Epidermal melanocyte (primary cell): ENCODE measurements around the gene CCNQ.

Experiments
- DNase-seq: peaks from one replicate; pipeline ENCODE4 v3.0.0; 2011; ENCODE audit warnings: low spot score; ENCODE audit not compliant: insufficient read length

Gene CCNQ

DNA sequence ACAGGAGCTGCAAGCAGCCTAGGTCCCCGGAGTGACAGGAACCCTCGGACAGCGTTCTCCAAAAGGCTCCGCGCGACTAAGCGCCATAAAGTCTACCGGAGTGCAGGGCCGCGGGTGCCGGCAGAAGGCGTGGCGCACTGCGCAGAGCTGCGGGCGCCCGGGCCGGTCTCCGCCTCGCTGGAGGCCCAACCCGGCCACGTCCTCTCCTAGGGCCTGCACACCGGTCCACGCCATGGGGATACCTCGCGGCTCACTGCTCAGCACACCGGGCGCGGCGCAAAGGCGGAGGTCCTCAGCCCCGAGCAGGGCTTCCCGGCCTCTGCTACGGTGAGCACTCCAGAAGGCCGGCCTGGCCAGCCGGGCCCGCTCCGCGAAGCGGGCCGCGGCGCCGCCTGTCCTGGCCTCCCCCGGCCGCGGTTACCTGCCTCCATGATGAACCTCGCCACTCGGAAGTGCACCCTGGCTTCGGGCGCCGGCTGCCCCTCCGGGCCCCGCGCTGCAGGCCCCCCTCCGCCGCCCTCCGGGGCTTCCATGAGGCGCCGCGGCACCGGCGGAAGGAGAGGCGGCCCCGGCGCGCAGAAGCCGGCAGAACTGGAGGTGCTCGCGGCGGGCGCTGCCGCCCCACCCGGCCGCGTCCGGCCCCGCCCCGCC, at the start of gene CCNQ:
Gene CCNQ (minus strand): TSS at position 599 of the 651 bp plus-strand sequence. CDS start 66 bp downstream, at position 533.
- DNase-seq = no peak

DNA sequence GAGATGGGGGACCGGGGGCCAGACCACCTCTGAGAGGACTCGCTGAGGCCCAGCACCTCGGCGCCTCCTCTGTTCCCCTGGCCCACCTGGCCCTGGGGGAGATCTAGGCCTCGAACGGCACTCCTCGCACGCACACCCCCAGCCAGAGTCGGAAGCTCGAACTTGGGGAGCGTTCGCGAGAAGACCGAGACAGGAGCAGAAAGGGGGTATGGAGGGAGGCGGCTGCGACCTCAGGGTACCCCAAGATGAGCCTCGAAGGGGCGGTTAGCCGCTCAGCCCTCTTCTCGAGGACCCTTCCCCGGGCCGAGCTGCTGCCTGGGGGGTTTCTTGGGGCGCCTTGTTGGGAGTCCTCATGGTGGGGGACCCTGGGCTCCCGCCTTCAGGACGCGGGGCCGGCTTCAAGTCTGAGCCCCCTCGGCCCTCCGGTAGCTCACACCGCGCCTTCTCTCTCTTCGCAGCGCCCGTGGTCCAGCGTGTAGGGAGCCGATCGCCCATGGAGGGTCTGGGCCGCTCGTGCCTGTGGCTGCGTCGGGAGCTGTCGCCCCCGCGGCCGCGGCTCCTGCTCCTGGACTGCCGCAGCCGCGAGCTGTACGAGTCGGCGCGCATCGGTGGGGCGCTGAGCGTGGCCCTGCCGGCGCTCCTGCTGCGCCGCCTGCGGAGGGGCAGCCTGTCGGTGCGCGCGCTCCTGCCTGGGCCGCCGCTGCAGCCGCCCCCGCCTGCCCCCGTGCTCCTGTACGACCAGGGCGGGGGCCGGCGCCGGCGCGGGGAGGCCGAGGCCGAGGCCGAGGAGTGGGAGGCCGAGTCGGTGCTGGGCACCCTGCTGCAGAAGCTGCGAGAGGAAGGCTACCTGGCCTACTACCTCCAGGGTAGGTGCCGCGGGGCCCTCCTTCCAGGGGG, 48.8 kb upstream of the CCNQ start:
- DNase-seq = no peak

DNA sequence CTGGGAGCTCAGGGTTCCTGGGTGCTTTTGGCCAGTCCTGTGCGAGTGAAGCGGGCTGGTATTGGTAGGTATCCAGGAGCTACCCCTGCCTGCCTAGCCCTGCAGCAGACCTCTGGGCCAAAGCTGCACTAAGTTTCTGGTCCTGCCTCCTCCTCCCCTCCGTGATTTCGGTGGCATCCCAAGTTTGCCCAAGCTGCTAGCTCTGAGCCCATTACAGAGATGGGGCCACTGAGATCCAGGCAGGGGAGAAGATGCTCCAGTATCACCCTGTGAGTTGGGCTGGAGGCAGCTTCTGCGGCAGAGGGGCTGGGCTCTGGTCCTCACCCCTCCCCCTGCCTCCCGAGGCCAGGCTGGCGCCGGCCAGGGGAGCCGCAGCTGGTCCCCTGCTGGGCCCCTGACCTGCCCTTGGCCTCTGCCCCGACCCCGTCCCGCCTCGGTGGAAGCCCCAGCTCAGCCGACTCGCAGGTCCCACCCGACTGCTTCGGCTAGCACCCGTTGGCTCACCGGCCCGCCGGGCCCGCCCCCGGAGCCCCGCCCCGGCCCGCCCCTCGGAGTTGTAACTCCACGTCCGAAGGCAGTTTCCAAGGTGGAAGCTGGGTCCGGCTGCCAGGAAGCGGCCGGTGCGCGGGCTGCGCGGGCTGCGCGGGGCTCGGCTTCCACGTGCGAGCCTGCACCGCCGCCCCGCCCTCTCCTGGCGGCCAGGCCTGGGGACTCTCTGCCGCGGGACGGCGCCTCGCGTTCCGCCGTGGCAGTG, 47.9 kb upstream of the CCNQ start, which contains the start of gene DUSP9:
Gene DUSP9 (plus strand): TSS at position 584 of the 754 bp plus-strand sequence. CDS start 751 bp downstream, outside the sequence.
- no peak for DNase-seq

DNA sequence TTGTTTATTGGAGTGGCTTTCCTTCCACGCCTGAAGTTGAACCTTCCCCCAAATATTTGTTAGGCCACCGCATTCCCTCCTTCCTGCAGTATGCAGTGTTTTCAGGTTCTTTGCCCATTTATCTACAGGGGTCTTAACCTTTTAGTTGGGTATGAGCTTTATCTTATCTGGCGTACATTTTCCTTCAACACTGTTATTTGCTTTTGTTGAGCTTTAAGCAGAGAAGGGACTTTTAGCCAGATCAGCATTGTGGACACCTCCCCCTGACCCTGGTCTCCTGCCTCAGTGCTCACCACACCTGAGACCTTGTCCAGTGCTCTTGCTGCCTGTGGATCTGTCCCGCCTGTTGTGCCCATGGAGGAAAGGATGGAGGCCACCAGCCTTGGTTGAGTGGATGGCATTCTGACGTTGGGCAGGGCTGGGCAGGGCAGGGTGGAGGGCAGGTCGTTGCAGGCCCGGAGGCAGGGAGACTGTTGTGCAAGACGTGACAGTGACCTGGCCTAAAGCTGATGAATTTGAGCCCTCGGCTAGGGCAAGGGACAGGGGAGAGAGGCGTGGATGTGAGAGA, 47.1 kb upstream of the CCNQ start:
- DNase-seq = no peak

DNA sequence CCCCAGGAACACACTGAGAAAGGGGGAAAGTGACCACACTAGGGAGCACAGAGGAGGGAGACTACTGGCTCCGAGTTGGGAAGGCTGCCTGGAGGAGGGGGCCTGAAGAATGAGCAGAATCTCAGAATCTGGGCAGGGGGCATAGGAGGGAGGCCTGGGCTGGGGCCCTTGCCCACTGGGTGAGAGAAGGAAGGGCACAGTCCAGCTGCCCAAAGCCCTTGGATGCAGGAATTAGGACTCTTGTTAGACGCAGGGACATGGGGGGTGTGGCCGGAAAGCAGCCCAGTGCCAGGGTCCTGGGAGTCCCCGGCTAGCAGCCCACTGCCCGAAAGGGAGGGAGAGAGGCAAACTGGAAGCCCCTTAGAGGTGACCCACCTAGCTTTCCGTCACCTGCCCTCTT, 46.2 kb upstream of the CCNQ start:
- no peak for DNase-seq

DNA sequence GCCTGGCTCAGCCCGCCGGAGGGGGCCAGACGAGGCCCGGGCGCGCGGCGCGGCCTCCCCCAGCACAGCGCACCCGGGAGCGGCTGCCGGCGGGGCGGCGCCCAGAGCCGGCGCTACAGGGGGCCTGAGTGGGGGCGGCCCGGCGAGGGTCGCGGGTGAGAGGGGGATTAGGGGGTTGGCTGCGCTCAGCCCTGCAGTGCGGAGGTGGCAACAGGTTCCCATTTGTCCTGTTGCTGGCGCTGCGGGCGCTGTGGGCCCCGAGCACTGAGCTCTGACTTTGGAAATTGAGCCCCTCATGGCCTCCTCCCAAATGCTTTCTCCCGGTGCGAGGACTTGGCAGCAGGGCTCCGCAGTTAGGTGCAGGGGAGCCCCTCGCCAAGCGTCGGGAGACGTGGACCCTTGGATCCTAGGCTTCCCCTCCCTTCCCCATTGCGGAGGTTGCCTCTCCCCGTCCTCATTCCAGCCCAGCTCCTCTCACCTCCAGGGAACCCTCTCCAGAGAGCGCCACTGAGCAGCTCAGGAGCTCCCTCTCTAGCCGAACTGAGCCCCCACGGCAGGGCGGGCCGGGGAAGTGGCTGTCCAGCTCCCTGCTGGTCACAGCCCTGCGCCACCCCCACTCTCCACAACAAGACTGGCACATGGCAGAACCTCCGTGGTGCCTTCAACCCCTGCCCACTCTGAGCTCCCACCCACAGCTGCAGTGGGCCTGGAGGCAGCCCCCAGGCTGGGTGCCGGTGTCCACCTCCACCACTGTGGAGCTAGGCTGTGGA, 45.6 kb upstream of the CCNQ start:
- no peak for DNase-seq

DNA sequence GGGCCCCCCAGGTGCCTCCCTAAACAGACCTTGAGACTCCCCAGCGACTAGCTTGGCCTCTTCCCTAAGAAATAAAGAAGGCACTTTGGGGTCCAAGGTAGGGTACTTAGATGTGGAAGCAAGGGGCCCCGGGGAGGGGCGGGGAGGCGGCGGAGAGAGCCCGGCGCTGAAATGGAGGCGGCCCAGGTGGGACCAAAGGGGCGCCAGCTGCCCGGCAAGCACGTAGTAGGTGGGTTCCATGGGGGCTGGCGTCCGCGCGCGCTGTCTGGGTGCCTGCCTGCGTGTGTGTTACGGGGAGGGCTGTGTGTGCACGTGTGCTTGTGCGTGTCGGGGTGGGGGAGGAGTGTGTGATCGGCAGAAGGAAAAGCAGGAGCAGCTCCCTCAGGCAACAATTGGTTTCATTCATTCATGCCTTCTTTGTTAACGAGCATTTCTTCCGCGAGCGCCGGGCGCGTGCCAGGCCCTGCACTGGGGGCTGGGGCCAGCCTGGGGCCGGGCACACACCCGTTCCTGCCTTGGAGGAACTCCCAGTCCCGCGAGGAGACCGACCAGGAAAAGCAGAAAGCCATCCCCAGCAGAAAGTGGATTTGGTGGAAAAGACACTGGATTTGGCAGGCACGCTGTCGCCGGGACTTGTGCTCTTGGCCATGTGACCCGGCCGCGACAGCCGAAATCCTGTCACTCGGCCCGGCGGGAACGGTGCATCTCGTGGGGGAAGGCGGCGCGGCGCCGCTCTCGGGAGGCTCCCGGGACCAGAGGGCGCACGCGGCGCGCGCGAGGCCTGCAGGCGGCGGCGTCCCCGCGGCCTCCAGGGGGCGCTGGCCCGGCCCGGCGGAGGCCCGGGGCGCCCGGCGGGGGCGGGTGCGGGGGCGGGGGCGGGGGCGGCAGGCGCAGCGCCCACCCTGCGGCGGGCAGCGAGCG, 44.8 kb upstream of the CCNQ start:
- DNase-seq = no peak

DNA sequence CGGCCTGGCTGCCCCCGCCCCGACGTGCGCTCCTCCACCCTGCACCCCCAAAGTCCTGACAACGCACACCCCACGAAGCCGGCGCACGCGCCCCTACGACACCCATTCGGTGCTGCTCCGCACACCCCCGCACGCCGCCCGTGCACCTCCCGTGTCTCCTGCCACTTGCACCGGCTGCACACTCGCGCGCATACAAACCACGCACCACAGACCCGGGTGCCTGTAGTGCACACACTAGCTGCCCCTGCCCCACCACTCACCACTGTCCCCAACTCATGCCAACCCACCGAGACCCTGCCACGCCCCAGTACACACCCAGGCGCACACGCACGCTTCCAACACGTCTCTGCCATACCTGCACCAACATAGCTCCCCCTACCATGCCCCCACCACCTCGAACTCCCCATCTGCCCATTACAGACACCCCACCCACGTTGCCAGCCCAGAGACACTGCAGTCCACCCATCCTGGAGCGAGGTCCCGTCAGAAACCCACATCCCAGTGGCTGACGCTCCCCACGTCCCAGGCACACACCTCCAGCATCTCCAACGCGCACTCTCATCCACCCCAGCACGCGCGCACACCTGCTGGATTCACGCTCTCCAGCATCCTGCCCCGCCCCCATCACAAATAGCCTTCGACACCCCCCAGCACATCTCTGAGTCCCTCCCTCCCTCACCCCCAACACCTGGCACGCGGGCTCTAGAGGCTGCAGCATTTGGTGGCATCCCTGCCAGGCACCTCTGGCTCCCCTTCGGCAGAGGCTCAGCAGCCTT, 43.9 kb upstream of the CCNQ start:
- DNase-seq = no peak

DNA sequence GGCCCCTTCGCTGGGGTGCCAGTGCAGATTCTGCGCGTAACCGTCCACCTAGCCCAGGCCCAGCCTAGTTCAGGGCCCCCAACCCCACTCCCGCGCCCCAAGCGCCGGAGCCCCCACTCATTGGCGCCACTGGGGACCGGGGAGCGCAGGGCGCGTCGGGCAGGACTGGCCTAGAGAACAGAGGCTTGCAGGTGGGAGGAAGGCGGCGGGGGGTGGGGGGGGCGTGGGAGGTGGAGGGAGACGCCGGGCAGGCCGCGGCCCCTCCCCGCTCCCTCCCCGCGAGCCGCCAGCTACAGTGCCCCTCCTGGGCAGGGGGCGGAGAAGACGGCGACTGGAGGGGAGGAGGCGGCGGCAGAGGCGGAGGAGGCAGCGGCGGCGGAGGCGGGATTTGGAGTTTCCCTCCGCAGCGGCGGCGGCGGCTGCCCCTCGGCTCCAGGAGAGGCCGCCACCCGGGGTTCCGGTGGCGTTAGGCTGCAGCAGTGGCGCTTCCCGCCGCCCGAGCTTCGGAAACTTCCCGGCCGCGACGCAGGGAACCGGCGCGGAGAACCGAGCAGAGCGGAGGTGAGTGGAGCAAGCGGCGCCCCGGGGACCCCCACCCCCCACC, 43.2 kb upstream of the CCNQ start:
- no peak for DNase-seq

DNA sequence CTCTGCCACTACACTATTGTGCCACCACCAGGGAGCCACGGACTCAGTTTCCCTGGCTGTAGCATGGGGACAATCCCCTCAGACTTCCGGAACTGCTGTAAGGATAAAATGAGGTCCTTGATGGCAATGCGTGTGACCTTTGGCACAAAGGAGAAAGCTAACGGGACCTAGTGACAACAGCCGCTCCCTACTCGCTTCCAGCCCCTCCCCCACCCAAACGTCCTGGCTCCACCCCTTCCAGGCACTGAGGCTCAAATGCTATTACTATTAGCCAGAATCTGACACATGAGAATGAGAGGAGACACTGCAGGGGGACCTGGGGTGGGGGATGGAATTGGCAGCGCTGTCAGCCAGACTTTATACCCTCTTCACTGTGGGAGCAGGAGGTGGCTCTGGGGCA, 42.7 kb upstream of the CCNQ start:
- DNase-seq = no peak

DNA sequence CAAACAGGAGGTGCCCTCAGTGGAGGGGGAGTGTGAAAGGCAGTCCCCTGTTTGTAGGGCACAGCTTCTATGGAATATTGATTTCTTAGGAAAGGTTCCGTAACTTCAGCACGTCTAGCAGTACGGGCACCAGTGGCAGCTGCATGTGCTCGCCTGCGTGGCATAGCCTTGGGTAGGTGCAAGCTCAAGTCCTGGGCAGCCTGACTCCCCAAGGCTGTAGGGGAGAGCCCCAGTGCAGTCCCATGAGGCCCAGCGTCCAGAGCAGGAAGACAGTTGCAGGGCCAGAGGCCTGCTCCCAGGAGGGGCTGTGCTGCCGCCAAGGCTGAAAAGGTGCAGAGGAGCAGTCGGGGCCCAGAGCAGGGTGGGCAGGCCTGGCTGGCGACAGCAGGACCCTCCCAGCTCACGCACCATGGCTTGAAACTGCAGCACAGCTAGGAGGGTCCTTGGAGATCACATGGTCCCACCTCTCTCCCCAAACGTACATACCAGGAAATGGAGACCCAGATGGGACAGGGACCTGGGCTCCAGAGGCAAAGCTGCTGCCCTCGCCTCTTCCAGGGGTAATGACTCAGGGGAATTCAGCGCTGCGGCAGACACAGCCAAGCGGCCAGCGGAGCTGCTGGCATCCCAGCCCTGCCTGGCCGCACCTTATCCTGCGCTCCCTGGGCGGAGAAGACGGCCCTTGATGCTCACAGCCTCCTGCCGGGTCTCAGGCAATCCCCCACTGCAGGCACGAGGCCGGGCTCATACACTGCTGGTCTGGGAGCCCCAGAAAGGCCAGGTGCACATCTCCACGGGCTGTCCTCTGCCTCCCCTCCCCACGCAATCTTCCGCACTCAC, 42.0 kb upstream of the CCNQ start:
- no peak for DNase-seq

DNA sequence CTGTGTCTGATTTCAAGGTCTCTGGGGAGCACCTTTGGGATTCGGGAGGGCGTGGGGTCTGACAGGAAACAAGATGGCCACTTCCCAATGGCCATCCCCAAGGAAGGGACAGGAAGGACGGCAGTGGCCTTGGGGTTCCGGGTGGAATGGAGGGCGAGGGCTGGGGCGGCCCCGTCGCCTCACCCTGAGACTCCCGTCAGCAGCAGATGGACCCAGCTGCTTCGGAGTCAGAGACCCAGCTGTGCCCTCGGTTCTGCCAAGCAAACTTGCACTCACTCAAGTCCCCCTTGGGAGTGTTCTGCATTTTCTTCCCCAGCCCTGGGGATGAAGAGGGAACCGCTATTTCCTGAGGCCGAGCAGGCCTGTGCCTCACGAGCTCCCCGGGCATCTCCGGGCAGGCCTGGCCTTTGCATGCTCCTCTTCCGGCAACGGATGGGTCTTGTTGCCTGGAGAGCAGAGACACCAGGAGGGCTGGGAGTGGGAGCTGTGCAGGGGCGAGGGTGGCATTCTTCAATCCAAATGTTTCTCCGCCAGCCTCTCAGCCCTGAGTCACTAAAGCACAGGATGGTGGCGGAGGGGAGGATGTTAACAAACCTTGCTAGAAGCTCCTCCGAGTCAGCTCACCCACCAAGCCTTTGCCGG, 41.2 kb upstream of the CCNQ start:
- no peak for DNase-seq

DNA sequence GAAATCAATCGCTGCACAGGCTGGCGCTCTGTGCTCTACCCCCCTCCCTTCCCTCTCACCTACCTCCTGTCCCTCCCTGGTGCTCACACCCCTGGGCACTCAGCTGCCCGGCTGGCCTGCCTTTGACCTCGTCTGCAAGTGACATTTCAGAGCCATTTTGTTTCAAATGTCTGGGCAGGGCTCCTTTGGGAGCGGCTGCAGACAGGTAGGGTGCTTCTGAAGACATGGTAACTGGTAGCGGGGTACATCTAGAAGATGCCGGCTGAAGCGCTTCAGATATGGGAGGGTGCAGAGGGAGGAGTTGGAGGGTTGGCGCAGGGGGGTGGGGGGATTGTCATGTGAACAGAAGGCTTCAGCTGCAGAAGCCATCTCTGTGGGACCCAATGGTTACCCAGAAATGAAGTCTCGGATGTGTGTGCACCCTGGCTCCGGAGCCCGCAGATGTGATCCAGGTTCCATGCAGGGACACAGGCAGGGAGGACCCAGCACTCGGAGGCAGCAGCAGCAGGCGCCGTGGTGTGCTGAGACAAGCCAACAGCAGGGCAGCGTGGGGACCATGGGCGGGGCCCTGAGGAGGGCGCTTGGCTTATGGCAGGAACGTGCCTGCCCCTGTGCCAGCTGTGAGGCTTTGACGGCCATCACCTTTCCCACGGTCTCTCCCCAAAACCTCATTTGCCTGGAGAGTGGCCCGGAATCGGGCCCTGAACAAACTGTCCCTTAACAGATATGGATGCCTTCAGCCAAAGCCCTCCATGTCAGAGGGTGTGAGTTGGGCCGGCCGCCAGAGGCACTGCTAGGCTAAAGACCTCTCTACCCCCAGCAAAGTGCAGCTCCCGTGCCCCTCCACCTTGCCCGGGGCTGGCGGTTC, 40.5 kb upstream of the CCNQ start:
- DNase-seq = no peak

DNA sequence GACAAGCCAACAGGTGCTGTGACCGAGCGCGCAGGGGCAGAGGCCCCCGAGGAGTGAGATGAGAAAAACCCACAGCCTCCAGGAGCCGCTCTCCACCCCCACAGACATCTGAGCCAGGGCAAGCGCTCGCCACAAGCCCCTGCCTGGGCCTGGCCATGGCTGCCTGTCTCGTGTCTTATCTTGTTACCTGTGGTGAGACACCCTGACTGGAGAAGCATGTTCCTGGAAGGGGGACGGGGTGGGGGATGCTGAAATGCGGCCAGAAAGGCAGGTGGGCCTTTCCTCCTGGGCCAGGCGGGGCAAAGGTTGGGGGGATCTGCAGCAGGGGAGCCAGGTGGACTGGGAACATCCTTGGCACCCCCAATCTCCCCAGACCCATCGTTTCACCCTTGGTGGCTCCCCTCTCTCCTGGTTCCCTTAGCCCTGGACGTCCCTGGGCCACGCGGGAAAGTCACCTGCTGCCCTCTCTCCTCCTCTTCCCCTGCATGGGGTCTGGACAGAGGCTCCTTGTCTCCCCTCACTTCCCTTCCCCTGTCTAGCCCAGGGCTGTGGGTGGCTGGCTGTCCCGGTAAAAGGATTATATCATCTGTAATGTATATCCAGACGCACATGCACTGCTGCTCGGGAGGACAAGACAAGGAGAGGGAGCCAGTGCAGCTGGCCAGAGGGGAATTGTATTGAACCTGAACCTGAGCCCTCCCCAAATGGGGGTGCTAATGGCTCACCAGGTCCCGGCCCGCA, 39.7 kb upstream of the CCNQ start:
- DNase-seq = no peak

DNA sequence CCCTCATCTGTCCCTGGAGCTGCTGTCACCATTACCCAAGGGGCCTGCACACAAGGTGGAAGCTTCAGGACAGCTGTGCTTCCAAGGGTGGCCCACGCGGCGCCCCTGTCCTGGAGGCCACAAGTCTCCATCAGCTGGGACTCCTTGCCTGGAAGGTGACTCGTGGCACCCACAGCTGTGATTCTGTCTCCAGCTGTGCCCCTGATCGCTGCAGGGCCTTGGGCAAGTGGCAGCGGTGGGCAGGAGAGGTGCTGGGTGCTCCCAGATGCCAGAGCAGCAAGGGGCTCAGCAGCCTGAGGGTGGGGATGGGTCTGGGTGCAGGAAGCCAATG, 39.1 kb upstream of the CCNQ start:
- DNase-seq = no peak
